Fibroblast of lung (primary cell): ENCODE measurements around the gene OR2AJ1. TPM values are rescaled to one million over a fixed set of nuclear protein-coding genes. Genes with fewer than 3 reads are reported as not detected.

ENCODE experiments used
- DNase-seq, 2 donors: peaks; one replicate each; pipeline versions ENCODE4 v3.0.0 to v3.0.0-alpha.2; 2010; ENCODE audit warnings: low read depth in 2 of 2
- H2AFZ ChIP-seq: 2 replicates; pipeline ENCODE4 v1.5.1; 2012; ENCODE audit warnings: low read length, control low read depth, inconsistent platforms
- H3K27ac ChIP-seq: 2 replicates; pipeline ENCODE4 v1.5.1; 2011; ENCODE audit warnings: low read length, control low read depth; ENCODE audit not compliant: insufficient read depth
- H3K27me3 ChIP-seq: 2 replicates; pipeline ENCODE4 v1.5.1; 2011; ENCODE audit warnings: mild to moderate bottlenecking, low read length; ENCODE audit not compliant: control insufficient read depth, insufficient read depth
- H3K36me3 ChIP-seq: 2 replicates; pipeline ENCODE4 v1.5.1; 2011; ENCODE audit warnings: low read length; ENCODE audit not compliant: control insufficient read depth, insufficient read depth
- H3K4me1 ChIP-seq: 2 replicates; pipeline ENCODE4 v1.5.1; 2011; ENCODE audit warnings: low read length; ENCODE audit not compliant: control insufficient read depth, insufficient read depth; ENCODE audit errors: extremely low read depth
- H3K4me2 ChIP-seq: 2 replicates; pipeline ENCODE4 v1.5.1; 2011; ENCODE audit warnings: low read length, control low read depth; ENCODE audit not compliant: insufficient read depth; ENCODE audit errors: extremely low read depth
- H3K4me3 ChIP-seq, 4 experiments: fragments of 200-600 bp in 1 of 4; sonication (generic) in 1 of 4; replicated peaks in 1 of 4; 2 replicates each; pipeline ENCODE4 v1.5.1; 2011 to 2016; ENCODE audit warnings: low read length in 4 of 4, low read depth in 3 of 4, mild to moderate bottlenecking in 3 of 4, control low read depth in 2 of 4, inconsistent platforms in 1 of 4, mixed read lengths in 1 of 4; ENCODE audit not compliant: insufficient read depth in 1 of 4; ENCODE audit errors: control extremely low read depth in 1 of 4
- H3K79me2 ChIP-seq: 2 replicates; pipeline ENCODE4 v1.5.1; 2012; ENCODE audit warnings: mild to moderate bottlenecking, low read length, inconsistent platforms; ENCODE audit not compliant: control insufficient read depth, insufficient read depth
- H3K9ac ChIP-seq: 2 replicates; pipeline ENCODE4 v1.5.1; 2011; ENCODE audit warnings: mild to moderate bottlenecking, low read length, control low read depth; ENCODE audit not compliant: insufficient read depth
- H3K9me3 ChIP-seq: 2 replicates; pipeline ENCODE4 v1.5.1; 2012; ENCODE audit warnings: low read depth, low read length; ENCODE audit not compliant: control insufficient read depth, insufficient read depth
- H4K20me1 ChIP-seq: 2 replicates; pipeline ENCODE4 v1.5.1; 2011; ENCODE audit warnings: low read length; ENCODE audit not compliant: control insufficient read depth, insufficient read depth; ENCODE audit errors: extremely low read depth
- CTCF ChIP-seq, 2 donors: IDR thresholded peaks in 1 of 2; conservative IDR thresholded peaks in 1 of 2; 1 replicate in 1 of 2; 2 replicates in 1 of 2; pipeline ENCODE4 v1.5.1; 2011 to 2012; ENCODE audit warnings: low read length in 2 of 2, control low read depth in 1 of 2, inconsistent platforms in 1 of 2, low read depth in 1 of 2, mild to moderate bottlenecking in 1 of 2
- EZH2 ChIP-seq: IDR thresholded peaks from 2 replicates; pipeline ENCODE4 v1.5.1; 2012; ENCODE audit warnings: low read length, control low read depth, mild to moderate bottlenecking; ENCODE audit errors: missing control alignments
- polyA plus RNA-seq, 2 donors: library from polyadenylated mRNA; depleted of rRNA in 1 of 2; stranded (reverse) in 1 of 2; unstranded in 1 of 2; fragments of >200 nt; gene quantifications; 2 replicates each; pipeline ENCODE4 v1.2.1, GENCODE V29; 2011 to 2012; ENCODE audit warnings: missing spikeins in 1 of 2
- total RNA-seq: library from RNA; depleted of rRNA; stranded (reverse); fragments of >200 nt; gene quantifications from 2 replicates; pipeline ENCODE4 v1.2.1, GENCODE V29; 2014

OR2AJ1 gene
- total and polyA plus RNA-seq, 2 donors (not counting 1 experiment from before 2014, with no cell fraction given), result not detected

- H3K27me3 ChIP-seq, result no peaks in the 10 kb centered on the region
- no peak for DNase-seq
- no peaks in the 10 kb centered on the region for H3K9me3 ChIP-seq
- no peak overlapping the region for H3K4me2 ChIP-seq
- H3K27ac ChIP-seq, result no peak overlapping the region
- no peaks in the 10 kb centered on the region for H3K79me2 ChIP-seq
- H3K4me1 ChIP-seq, result no peaks in the 10 kb centered on the region
- H4K20me1 ChIP-seq, result no peaks in the 10 kb centered on the region
- no peaks in the 10 kb centered on the region for H3K36me3 ChIP-seq
- H3K9ac ChIP-seq, result no peak overlapping the region
- no peak overlapping the region for H3K4me3 ChIP-seq
- no peak overlapping the region for H2AFZ ChIP-seq
- no peak for TF ChIP-seq CTCF (conservative IDR thresholded peaks at IDR 0.05 in 1 of 2, IDR thresholded peaks at IDR 0.05 in 1 of 2; ENCODE audit: low read depth in 1 of 2, low read length in 2 of 2)
- TF ChIP-seq EZH2, result no peak
Measured at GRCh38 chr1:247905181-247905580, 19.5 kb upstream of the OR2AJ1 start.

GRCh38 chr1:247905910-247906503 lies 18.7 kb upstream of the OR2AJ1 start:
- no peaks in the 10 kb centered on the region for H3K4me1 ChIP-seq
- no peak overlapping the region for H3K27ac ChIP-seq
- H4K20me1 ChIP-seq, result no peaks in the 10 kb centered on the region
- no peak for DNase-seq
- H3K27me3 ChIP-seq, result no peaks in the 10 kb centered on the region
- no peaks in the 10 kb centered on the region for H3K36me3 ChIP-seq
- H3K9me3 ChIP-seq, result no peaks in the 10 kb centered on the region
- H3K4me3 ChIP-seq, result no peak overlapping the region
- TF ChIP-seq CTCF (conservative IDR thresholded peaks at IDR 0.05 in 1 of 2, IDR thresholded peaks at IDR 0.05 in 1 of 2; ENCODE audit: low read depth in 1 of 2, low read length in 2 of 2) (no peak), EZH2 (no peak)
- H3K4me2 ChIP-seq, result no peak overlapping the region
- H3K9ac ChIP-seq, result no peak overlapping the region
- no peaks in the 10 kb centered on the region for H3K79me2 ChIP-seq
- no peak overlapping the region for H2AFZ ChIP-seq

GRCh38 chr1:247906504-247907047 lies 18.1 kb upstream of the OR2AJ1 start:
- peak in 1 of 2 donors; percentile 45 for DNase-seq
- H3K9me3 ChIP-seq, result no peaks in the 10 kb centered on the region
- H3K4me2 ChIP-seq, result no peak overlapping the region
- no peak for TF ChIP-seq EZH2
- no peak for TF ChIP-seq CTCF (conservative IDR thresholded peaks at IDR 0.05 in 1 of 2, IDR thresholded peaks at IDR 0.05 in 1 of 2; ENCODE audit: low read depth in 1 of 2, low read length in 2 of 2)
- no peak overlapping the region for H3K27ac ChIP-seq
- H2AFZ ChIP-seq, result no peak overlapping the region
- no peaks in the 10 kb centered on the region for H3K79me2 ChIP-seq
- no peaks in the 10 kb centered on the region for H3K36me3 ChIP-seq
- H4K20me1 ChIP-seq, result no peaks in the 10 kb centered on the region
- H3K9ac ChIP-seq, result no peak overlapping the region
- no peaks in the 10 kb centered on the region for H3K27me3 ChIP-seq
- H3K4me3 ChIP-seq, result no peak overlapping the region
- no peaks in the 10 kb centered on the region for H3K4me1 ChIP-seq
